Activated naive CD4-positive, alpha-beta T cell treated with anti-CD3 and anti-CD28 coated beads for 36 hours (primary cell): ENCODE data around the gene DBNL. TPM values are rescaled to one million over a fixed set of nuclear protein-coding genes. Genes with fewer than 3 reads are reported as not detected.

Experiments
- CTCF ChIA-PET: fragments of 350-600 bp; sonication (Branson Sonifier 250); formaldehyde crosslinking; loops from one replicate; lab custom pipeline; 2021; ENCODE audit warnings: antibody characterized with exemption; lab: Charles Lee
- DNase-seq: peaks from one replicate; pipeline ENCODE4 v3.0.0-alpha.2; 2020
- H3K27ac Mint-ChIP-seq: one replicate; pipeline ENCODE4 v1.8.0; 2021; ENCODE audit warnings: mild to moderate bottlenecking, mixed read lengths
- H3K27me3 Mint-ChIP-seq: one replicate; pipeline ENCODE4 v1.8.0; 2021; ENCODE audit warnings: low read depth, mixed read lengths
- H3K36me3 Mint-ChIP-seq: one replicate; pipeline ENCODE4 v1.8.0; 2021; ENCODE audit warnings: low read depth, mixed read lengths
- H3K4me1 Mint-ChIP-seq: one replicate; pipeline ENCODE4 v1.8.0; 2021; ENCODE audit warnings: low read depth, mixed read lengths
- H3K4me3 Mint-ChIP-seq: one replicate; pipeline ENCODE4 v1.8.0; 2021; ENCODE audit warnings: mild to moderate bottlenecking, moderate library complexity, mixed read lengths
- H3K9me3 Mint-ChIP-seq: one replicate; pipeline ENCODE4 v1.8.0; 2021; ENCODE audit warnings: mixed read lengths
- intact Hi-C: fragments of 100-400 bp; cut with micrococcal nuclease; formaldehyde crosslinking; loops from one replicate; pipeline ENCODE4 v1.15.1; 2023
- total RNA-seq, 2 experiments: library from RNA; stranded (reverse); gene quantifications; one replicate each; pipeline ENCODE4 v1.2.3, GENCODE V29; 2021

Gene DBNL
- total RNA-seq, 2 experiments from 2014 or later, result 82.3 TPM

DNA sequence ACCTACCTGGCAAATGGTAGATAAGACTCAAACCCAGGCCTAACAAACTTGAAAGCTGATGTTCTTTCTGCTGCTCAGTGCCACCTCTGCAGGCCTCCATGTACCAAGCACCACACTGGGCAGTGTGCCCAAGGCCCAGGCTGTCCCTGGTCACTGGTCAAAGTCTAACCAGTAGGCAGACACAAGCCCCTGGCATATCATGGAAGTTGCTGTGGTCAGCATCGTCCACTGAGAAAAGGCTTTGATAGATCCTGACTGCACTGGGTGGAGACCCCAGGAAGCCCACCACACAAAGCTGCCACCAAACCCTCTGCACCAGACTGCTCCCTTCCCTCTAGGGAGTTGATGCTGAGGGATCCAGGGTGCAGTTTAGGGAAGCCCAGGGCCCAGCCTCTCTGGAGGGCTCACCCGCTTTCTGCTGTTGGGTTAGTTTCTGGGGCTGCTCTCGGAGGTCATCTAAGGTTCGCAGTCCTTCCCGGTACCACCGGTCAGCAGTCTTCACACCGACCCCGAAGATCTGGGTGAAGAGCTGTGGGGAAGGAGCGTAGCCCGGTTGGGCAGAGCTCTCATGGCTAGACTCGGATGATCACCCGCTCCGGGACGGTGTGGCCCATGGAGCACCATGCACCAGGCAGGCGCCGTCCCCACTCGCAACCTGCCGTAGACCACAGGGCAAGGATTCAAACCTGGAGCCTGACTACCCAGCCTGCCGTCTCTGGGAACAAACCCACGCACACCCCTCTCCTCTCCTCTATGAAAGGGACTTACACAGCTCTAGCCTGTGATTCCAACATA is 31.8 kb downstream of the DBNL start:
- CTCF ChIA-PET, result no interaction called here
- Mint-ChIP-seq H3K4me1 (peaks cover 29% of the 10 kb centered on the region), H3K27me3 (no peaks in the 10 kb centered on the region), H3K9me3 (no peaks in the 10 kb centered on the region), H3K4me3 (no peak overlapping the region), H3K36me3 (peaks cover 43% of the 10 kb centered on the region), H3K27ac (no peak overlapping the region)
- intact Hi-C loops, result no loop called here
- DNase-seq, result no peak

DNA sequence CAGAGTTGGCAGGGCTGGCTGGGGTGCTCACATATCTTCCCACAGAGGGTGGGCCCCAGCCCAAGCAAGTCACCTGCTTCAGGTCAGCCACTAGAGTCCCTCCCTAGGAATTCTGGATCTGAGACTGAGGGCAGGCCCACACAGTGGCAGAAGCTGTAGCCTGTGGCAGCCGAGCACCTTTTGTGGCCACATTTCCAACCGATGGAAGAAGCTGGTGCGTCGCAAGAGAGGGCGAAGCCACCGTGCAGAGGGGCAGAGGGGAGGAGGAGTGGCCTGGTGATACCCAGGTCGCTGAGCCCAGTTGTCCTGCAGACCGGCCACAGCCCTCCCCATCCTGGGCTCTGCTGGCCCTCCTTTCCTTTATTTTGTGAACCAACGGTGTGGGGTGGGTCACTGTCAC is 32.6 kb downstream of the DBNL start:
- intact Hi-C loops, result no loop called here
- Mint-ChIP-seq H3K36me3 (peaks cover 45% of the 10 kb centered on the region), H3K27ac (no peak overlapping the region), H3K9me3 (no peaks in the 10 kb centered on the region), H3K4me3 (no peak overlapping the region), H3K27me3 (no peaks in the 10 kb centered on the region), H3K4me1 (peaks cover 30% of the 10 kb centered on the region)
- no peak for DNase-seq
- CTCF ChIA-PET, result no interaction called here

DNA sequence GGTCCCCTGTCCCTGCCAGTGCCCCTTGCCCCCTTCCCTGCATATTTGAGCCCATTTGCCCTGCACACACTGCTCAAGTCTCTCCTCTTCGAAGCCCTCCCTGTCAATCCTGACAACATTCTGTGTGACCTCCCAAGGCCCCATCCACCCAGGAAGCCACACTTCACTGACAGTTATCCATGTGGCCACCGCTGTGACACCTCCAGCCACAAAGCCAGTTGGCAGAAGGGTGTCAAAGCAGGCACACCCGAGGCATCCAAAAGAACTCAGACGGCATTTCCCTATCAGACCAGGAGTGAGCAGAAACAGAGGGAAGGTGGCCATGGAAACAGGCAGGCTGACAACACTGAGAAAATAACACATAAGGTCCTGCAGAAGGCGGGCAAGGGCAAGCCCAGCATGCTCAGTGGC is 33.2 kb downstream of the DBNL start:
- Mint-ChIP-seq H3K27me3 (no peaks in the 10 kb centered on the region), H3K9me3 (no peaks in the 10 kb centered on the region), H3K36me3 (peaks cover 41% of the 10 kb centered on the region), H3K4me3 (no peak overlapping the region), H3K27ac (peak overlapping the region; percentile 34), H3K4me1 (peaks cover 30% of the 10 kb centered on the region)
- no peak for DNase-seq
- intact Hi-C loops, result no loop called here
- CTCF ChIA-PET, result no interaction called here

DNA sequence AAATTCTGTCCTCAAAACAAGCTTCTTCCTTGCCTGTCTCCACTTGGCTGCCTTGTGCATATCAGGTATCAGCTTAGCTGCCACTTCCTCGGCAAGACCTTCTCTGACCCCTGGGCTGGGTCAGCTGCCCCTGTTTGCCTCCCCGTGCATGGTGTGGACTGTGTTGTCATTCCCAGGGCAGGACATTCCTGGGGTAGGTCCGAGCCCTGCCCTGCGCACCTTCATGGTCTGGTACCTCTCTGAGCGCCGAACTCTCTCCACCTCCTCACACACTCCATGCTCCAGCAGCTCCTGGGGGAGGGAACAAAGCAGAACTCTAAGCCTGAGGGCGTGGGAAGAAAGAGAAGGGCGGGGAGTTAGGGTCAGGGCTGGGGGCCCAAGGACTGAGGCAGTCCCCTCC is 34.0 kb downstream of the DBNL start:
- no peak for DNase-seq
- H3K9me3 Mint-ChIP-seq, result no peaks in the 10 kb centered on the region
- peaks cover 32% of the 10 kb centered on the region for H3K4me1 Mint-ChIP-seq
- H3K27me3 Mint-ChIP-seq, result no peaks in the 10 kb centered on the region
- H3K27ac Mint-ChIP-seq, result peak overlapping the region; percentile 24
- CTCF ChIA-PET, result interaction anchor here (0.9 kb wide), 1 partner anchor 11 kb away, joined by 3 read pairs; no protein-coding TSS in a partner anchor
- peaks cover 35% of the 10 kb centered on the region for H3K36me3 Mint-ChIP-seq
- intact Hi-C loops, result no loop called here
- no peak overlapping the region for H3K4me3 Mint-ChIP-seq

DNA sequence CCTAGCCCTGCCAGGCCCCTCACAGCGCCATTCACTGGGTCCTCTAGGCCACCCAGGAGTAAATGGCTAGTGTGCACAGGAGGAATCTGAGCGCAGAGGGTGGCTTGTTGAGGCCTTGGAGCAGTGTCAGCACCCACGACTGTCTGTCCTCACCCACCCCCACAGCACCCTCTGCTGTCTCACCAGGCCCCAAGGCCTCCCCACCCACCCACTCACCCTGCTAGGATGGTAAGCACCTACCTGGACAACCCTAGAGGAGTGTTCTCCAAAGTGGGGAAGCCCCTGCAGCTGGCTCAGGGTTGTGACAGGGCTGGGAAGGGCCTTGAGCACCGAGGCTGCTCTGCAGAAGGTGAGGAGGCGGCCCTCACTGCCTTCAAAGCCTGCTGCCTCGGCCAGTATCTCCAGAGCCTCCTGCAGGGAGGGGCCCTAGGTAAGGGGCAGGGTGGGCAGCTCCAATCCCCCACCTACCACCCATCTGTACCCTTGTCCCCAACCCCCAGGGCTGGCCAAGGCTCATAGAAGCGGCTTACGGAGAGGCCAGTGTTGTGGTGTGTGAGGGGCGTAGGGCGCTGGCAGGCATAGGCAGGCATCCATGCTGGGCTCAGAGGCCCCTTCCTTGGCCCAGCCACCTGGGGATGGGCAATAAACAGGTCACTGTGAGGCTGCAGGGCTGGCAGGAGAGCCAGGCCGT is 35.0 kb downstream of the DBNL start:
- no peaks in the 10 kb centered on the region for H3K27me3 Mint-ChIP-seq
- intact Hi-C loops, result loop anchor here (5.0 kb wide), 2 partner anchors 152 to 493 kb away; partner anchors contain the start of genes DDX56 and UBE2D4
- CTCF ChIA-PET, result no interaction called here
- no peak overlapping the region for H3K4me3 Mint-ChIP-seq
- peaks cover 32% of the 10 kb centered on the region for H3K4me1 Mint-ChIP-seq
- DNase-seq, result no peak
- no peak overlapping the region for H3K27ac Mint-ChIP-seq
- H3K9me3 Mint-ChIP-seq, result no peaks in the 10 kb centered on the region
- H3K36me3 Mint-ChIP-seq, result peaks cover 35% of the 10 kb centered on the region

DNA sequence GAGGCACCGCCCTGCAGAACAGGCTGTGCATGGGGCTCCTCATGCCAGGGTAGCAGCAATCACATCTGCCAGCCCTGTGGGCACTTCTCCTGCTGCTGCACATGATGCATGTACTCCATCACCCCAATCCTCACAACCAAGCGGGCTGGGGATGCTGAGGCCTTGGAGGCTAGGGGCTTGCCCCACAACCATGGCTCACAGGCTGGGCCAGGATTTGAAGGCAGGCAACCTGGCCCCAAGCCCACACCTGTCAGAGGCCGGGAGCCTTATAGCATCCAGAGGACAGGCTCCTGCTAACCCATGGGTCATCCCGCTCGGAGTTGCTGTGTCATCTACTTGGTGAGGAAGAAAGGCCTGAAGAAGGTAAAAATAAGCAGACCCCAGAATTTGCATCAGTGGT is 35.6 kb downstream of the DBNL start:
- CTCF ChIA-PET, result interaction anchor here (1.3 kb wide), 1 partner anchor 161 kb away, joined by 3 read pairs; no protein-coding TSS in a partner anchor
- intact Hi-C loops, result loop anchor here (5.0 kb wide), 2 partner anchors 153 to 492 kb away; partner anchors contain the start of genes DDX56 and UBE2D4
- Mint-ChIP-seq H3K36me3 (peaks cover 34% of the 10 kb centered on the region), H3K4me3 (peak overlapping the region; percentile 79), H3K27ac (peak overlapping the region; percentile 18), H3K4me1 (peaks cover 32% of the 10 kb centered on the region), H3K27me3 (no peaks in the 10 kb centered on the region), H3K9me3 (no peaks in the 10 kb centered on the region)
- DNase-seq, result no peak

DNA sequence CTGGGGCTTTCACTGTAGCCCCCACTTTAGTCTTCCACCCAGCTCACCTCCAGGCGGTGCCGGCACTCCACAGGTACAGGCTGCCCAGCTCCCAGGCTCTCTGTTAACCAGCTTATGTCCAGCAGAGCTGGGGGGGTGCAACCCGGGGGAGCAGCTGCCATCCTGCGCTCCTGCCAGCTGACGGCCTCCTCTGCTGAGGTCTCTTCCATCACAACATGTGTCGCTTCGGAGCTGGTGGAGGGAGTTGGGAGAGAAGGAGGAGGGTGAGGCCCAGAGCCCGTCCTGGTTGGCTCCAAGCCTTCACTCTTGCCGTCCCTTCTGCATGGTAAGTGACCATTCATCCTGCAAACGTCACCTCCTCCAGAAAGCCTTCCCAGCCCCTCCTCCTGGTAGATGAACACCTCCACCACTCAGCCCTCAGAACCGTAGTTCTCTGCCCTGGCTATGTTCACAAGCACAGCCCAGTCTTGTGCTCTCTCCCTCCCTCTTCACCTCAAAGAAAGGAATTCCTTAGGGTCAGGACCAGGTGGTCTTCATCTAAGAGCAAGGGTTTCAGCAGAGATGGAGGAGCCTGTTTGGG is 36.3 kb downstream of the DBNL start:
- Mint-ChIP-seq H3K36me3 (peaks cover 30% of the 10 kb centered on the region), H3K27me3 (no peaks in the 10 kb centered on the region), H3K4me3 (peak overlapping the region; percentile 79), H3K9me3 (no peaks in the 10 kb centered on the region), H3K27ac (peak overlapping the region; percentile 93), H3K4me1 (peaks cover 32% of the 10 kb centered on the region)
- CTCF ChIA-PET, result interaction anchor here (0.6 to 1.5 kb wide), 9 partner anchors 8 to 160 kb away, joined by 3 to 7 read pairs (median 3); no protein-coding TSS in a partner anchor
- intact Hi-C loops, result loop anchor here (1.0 to 5.0 kb wide), 4 partner anchors 36 to 492 kb away; partner anchors contain the start of genes DBNL, DDX56, POLD2 and UBE2D4
- DNase-seq, result no peak

DNA sequence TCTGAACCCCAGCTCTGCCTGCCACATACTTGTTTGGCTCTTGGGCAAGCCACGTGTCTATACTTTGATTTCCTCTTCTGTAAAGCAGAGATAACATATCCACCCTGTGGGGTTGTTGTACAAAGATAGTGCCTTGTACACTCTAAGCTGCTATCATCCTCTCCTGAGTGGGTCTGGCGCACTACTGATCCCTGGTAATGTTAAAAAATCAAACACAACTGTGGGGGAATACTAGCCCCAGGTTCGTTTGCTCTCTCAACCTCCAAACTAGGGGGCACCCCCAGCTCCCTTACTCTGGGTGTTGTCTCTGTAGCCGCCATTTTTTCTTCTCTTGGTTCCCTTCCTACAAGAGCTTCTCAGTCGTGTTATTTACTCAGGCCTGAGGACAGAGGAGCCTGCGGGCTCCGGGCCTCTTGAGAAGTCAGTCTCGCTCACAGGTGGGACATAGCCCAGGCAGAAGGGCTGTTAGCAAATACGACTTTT is 36.8 kb downstream of the DBNL start:
- Mint-ChIP-seq H3K27ac (peak overlapping the region; percentile 93), H3K4me1 (peaks cover 32% of the 10 kb centered on the region), H3K27me3 (no peaks in the 10 kb centered on the region), H3K4me3 (peak overlapping the region; percentile 79), H3K36me3 (peaks cover 27% of the 10 kb centered on the region), H3K9me3 (no peaks in the 10 kb centered on the region)
- CTCF ChIA-PET, result interaction anchor here (0.6 to 1.5 kb wide), 9 partner anchors 9 to 159 kb away, joined by 3 to 7 read pairs (median 3); no protein-coding TSS in a partner anchor
- DNase-seq, result peak; percentile 57
- intact Hi-C loops, result loop anchor here (1.0 to 5.0 kb wide), 4 partner anchors 37 to 491 kb away; partner anchors contain the start of genes DBNL, DDX56, POLD2 and UBE2D4

DNA sequence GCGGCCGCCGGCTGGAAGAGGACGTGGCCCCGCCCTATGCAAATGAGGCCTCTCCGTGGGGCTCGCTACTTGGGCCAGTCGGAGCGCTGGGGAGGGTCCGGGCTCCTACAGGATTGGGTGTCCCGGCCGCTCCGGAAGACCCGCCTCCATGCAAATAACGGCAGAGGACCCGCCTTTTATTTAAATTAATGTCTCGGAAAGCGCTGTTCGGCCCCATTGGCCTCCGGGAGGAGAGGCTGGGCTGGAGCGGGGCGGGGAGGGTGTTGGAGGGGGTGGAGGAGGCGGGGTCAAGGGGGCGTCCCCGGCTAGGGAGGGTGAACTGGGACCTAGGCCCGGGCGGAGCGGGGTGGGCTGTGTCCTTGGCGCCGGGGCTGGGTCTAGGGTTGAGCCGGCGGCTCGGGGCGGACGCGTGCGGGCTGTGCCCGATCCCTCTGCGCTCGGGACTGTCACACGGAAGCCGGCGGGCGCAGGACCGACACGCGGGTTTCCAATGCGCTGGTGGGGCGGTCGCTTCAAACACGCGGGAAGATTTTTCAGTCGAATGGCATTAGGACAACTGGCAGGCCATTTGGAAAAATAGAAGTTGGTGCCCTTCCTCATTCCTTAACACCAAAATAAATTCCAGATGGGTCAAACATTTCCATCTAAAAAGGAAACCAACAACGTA is 38.2 kb downstream of the DBNL start:
- H3K36me3 Mint-ChIP-seq, result peaks cover 24% of the 10 kb centered on the region
- no peaks in the 10 kb centered on the region for H3K27me3 Mint-ChIP-seq
- peak overlapping the region; percentile 75 for H3K4me3 Mint-ChIP-seq
- intact Hi-C loops, result loop anchor here (1.0 to 5.0 kb wide), 6 partner anchors 63 to 490 kb away; partner anchors contain the start of genes DDX56, NUDCD3, UBE2D4 and YKT6
- CTCF ChIA-PET, result no interaction called here
- peak; percentile 99 for DNase-seq
- peak overlapping the region; percentile 59 for H3K27ac Mint-ChIP-seq
- peaks cover 31% of the 10 kb centered on the region for H3K4me1 Mint-ChIP-seq
- H3K9me3 Mint-ChIP-seq, result no peaks in the 10 kb centered on the region

DNA sequence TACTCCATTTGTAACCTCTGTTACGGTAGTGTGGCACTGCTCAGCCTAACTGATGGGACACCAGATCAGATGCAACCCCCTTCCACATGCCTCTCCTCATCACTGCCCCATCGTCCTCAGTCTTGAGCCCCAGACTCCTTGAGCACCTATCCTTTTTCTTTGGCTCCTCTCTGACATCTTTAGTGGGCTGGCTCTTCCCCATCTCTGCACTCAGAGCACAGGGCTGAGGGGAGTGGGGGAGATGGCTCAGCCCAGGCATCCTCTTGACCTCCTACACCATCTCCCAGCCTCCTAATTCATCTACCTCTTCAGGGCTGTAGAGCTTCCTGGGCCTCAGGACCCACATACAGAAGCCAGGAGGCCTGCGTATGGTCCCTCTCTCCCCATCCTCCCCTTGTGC is 39.3 kb downstream of the DBNL start:
- Mint-ChIP-seq H3K27me3 (no peaks in the 10 kb centered on the region), H3K9me3 (no peaks in the 10 kb centered on the region), H3K36me3 (peaks cover 15% of the 10 kb centered on the region), H3K4me1 (peaks cover 23% of the 10 kb centered on the region), H3K27ac (no peak overlapping the region), H3K4me3 (peak overlapping the region; percentile 48)
- DNase-seq, result no peak
- CTCF ChIA-PET, result interaction anchor here (0.5 kb wide), 1 partner anchor 329 kb away, joined by 3 read pairs; no protein-coding TSS in a partner anchor
- intact Hi-C loops, result loop anchor here (2.0 to 5.0 kb wide), 5 partner anchors 117 to 489 kb away; partner anchors contain the start of genes DDX56, NUDCD3, UBE2D4 and YKT6

DNA sequence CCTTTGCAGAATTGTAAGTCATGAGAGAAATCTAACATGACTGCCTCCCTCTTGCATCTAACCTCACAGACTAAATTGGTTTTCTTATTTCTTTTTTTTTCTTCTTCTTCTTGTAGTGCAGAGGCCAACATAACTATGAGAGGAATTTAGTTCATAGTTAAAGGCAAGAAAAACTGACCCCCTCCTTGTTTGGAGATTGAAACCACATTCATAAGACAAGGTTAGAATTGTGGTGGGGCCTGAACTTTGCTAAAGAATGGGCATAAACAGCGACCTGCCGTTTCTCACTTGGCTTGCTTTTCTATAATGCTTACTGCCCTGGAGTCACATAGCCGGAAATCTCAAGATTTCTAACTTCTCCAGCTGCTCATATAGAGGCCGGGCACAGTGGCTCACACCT is 40.2 kb downstream of the DBNL start:
- Mint-ChIP-seq H3K9me3 (no peaks in the 10 kb centered on the region), H3K4me3 (no peak overlapping the region), H3K27me3 (no peaks in the 10 kb centered on the region), H3K36me3 (peaks cover 15% of the 10 kb centered on the region), H3K27ac (no peak overlapping the region), H3K4me1 (peaks cover 21% of the 10 kb centered on the region)
- DNase-seq, result no peak
- CTCF ChIA-PET, result no interaction called here
- intact Hi-C loops, result loop anchor here (5.0 kb wide), 2 partner anchors 157 to 488 kb away; partner anchors contain the start of genes DDX56 and UBE2D4
